Measurements from ENCODE around the gene UBAP2.
"Not testable (repeated sequence)": the region's sequence is repeated elsewhere in the genome, so short reads cannot be mapped to it uniquely, and the experiment has no call there.

UBAP2 gene

GRCh38 chr9:33992632-33993031 is 56.1 kb downstream of the UBAP2 start:
- Histone ChIP-seq H3K9me3 (no peaks in the 10 kb centered on the region), H3K27me3 (no peaks in the 10 kb centered on the region), H3K27ac (no peak overlapping the region), H3K36me3 (peaks cover 28% of the 10 kb centered on the region), H3K4me1 (ENCODE audit: control insufficient read depth in 1 of 2, insufficient read depth in 1 of 2, low read depth in 1 of 2, low read length in 1 of 2) (no peaks in the 10 kb centered on the region), H3K4me3 (ENCODE audit: low read depth in 1 of 2, low read length in 1 of 2) (no peak overlapping the region)
- TF ChIP-seq, protein P1, sequence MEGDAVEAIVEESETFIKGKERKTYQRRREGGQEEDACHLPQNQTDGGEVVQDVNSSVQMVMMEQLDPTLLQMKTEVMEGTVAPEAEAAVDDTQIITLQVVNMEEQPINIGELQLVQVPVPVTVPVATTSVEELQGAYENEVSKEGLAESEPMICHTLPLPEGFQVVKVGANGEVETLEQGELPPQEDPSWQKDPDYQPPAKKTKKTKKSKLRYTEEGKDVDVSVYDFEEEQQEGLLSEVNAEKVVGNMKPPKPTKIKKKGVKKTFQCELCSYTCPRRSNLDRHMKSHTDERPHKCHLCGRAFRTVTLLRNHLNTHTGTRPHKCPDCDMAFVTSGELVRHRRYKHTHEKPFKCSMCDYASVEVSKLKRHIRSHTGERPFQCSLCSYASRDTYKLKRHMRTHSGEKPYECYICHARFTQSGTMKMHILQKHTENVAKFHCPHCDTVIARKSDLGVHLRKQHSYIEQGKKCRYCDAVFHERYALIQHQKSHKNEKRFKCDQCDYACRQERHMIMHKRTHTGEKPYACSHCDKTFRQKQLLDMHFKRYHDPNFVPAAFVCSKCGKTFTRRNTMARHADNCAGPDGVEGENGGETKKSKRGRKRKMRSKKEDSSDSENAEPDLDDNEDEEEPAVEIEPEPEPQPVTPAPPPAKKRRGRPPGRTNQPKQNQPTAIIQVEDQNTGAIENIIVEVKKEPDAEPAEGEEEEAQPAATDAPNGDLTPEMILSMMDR (IDR thresholded peaks at IDR 0.05) = no peak

- H3K27ac ChIP-seq = no peak overlapping the region
- TF ChIP-seq, protein P1 (IDR thresholded peaks at IDR 0.05) = no peak
- no peaks in the 10 kb centered on the region for H3K9me3 ChIP-seq
- H3K36me3 ChIP-seq = peaks cover 34% of the 10 kb centered on the region
- H3K4me1 ChIP-seq (ENCODE audit: control insufficient read depth in 1 of 2, insufficient read depth in 1 of 2, low read depth in 1 of 2, low read length in 1 of 2) = no peaks in the 10 kb centered on the region
- H3K4me3 ChIP-seq (ENCODE audit: low read depth in 1 of 2, low read length in 1 of 2) = no peak overlapping the region
- H3K27me3 ChIP-seq = no peaks in the 10 kb centered on the region
These were observed 60.3 kb downstream of the UBAP2 start for GRCh38 chr9:33988219-33988890.

DNA sequence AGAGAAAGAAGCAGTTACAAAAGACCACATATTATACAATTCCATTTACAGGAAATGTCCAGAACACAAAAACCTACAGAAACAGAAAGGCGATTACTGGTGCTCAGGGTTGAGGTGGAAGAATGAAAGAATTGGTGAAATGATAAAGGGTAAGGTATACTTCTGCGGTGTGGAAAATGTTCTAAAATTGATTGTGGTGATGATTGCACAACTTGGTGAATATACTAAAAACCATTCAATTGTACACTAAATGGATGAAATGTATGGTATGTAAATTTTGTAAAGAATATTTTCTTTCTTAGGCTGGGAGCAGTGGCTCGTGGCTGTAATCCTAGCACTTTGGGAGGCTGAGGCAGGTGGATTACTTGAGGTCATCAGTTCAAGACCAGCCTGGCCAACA is 72.3 kb downstream of the UBAP2 start:
- Histone ChIP-seq H3K4me1 (ENCODE audit: control insufficient read depth in 1 of 2, insufficient read depth in 1 of 2, low read depth in 1 of 2, low read length in 1 of 2) (peaks cover 3 to 8% of the 10 kb centered on the region in 2 experiments), H3K27ac (peak overlapping the region; percentile 46), H3K27me3 (no peaks in the 10 kb centered on the region), H3K9me3 (no peaks in the 10 kb centered on the region), H3K36me3 (no peaks in the 10 kb centered on the region), H3K4me3 (ENCODE audit: low read depth in 1 of 2, low read length in 1 of 2) (no peak overlapping the region)
- TF ChIP-seq, protein P1 (IDR thresholded peaks at IDR 0.05) = no peak

DNA sequence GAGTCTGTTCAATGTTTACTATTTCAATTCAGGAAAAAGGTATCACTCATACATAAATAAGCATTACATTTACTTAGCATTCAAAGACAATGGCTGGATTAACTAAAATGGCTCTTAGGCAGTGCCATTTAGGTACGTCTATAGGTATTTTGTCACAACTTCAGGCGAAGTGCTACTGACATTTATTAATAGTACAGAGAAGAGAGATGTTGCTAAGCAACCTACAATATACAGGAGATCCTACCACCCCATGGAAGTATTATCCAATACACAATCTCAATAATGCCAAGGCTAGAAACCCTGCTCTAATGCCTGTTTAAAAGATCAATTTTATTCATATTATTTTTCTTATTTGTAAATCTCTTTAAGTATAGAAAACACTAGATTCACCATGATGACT is 76.0 kb downstream of the UBAP2 start:
- H3K9me3 ChIP-seq = no peaks in the 10 kb centered on the region
- H3K4me3 ChIP-seq (ENCODE audit: low read depth in 1 of 2, low read length in 1 of 2) = no peak overlapping the region
- H3K36me3 ChIP-seq = peaks cover 6% of the 10 kb centered on the region
- TF ChIP-seq, protein P1 (IDR thresholded peaks at IDR 0.05) = no peak
- peaks cover 3 to 8% of the 10 kb centered on the region in 2 experiments for H3K4me1 ChIP-seq (ENCODE audit: control insufficient read depth in 1 of 2, insufficient read depth in 1 of 2, low read depth in 1 of 2, low read length in 1 of 2)
- no peak overlapping the region for H3K27ac ChIP-seq
- H3K27me3 ChIP-seq = no peaks in the 10 kb centered on the region

- H3K27ac ChIP-seq = no peak overlapping the region
- H3K4me3 ChIP-seq (ENCODE audit: low read depth in 1 of 2, low read length in 1 of 2) = no peak overlapping the region
- TF ChIP-seq, protein P1 (IDR thresholded peaks at IDR 0.05) = no peak
- H3K4me1 ChIP-seq (ENCODE audit: control insufficient read depth in 1 of 2, insufficient read depth in 1 of 2, low read depth in 1 of 2, low read length in 1 of 2) = no peaks in the 10 kb centered on the region
- H3K9me3 ChIP-seq = no peaks in the 10 kb centered on the region
- no peaks in the 10 kb centered on the region for H3K36me3 ChIP-seq
- H3K27me3 ChIP-seq = no peaks in the 10 kb centered on the region
These were observed 84.5 kb downstream of the UBAP2 start for GRCh38 chr9:33964086-33964768.

- H3K27me3 ChIP-seq; H3K4me3 ChIP-seq (ENCODE audit: low read depth in 1 of 2, low read length in 1 of 2); H3K9me3 ChIP-seq; H3K36me3 ChIP-seq; H3K27ac ChIP-seq; H3K4me1 ChIP-seq (ENCODE audit: control insufficient read depth in 1 of 2, insufficient read depth in 1 of 2, low read depth in 1 of 2, low read length in 1 of 2): not testable (repeated sequence)
These were observed 86.2 kb downstream of the UBAP2 start for GRCh38 chr9:33962468-33962867.

Measured in neutrophil (primary cell).